Pancreas (tissue), 10 donors: Measurements from ENCODE around the gene SH3BGRL3. TPM values are rescaled to one million over a fixed set of nuclear protein-coding genes. Genes with fewer than 3 reads are reported as not detected.
"Not testable (repeated sequence)": the region's sequence is repeated elsewhere in the genome, so short reads cannot be mapped to it uniquely, and the experiment has no call there.

Experiments
- ATAC-seq, 4 donors: fragments of 200-7000 bp; cut with Tn5 transposase; one replicate each; pipeline versions ENCODE4 v1.8.0 to v1.9.1; 2020; ENCODE audit warnings: mild to moderate bottlenecking in 4 of 4, moderate library complexity in 4 of 4
- DNase-seq, 6 donors: peaks; one replicate each; pipeline ENCODE4 v3.0.0-alpha.2; 2020
- FAIRE-seq: peaks from 2 replicates; lab custom pipeline; 2012; peaks lifted over from hg19 to GRCh38; lab: Jason Lieb, UNC
- H3K27ac ChIP-seq, 4 donors: fragments of 200-600 bp; sonication (generic); 1 replicate in 3 of 4; 2 replicates in 1 of 4; pipeline versions ENCODE4 v1.5.0 to v1.8.0; 2020
- H3K27me3 ChIP-seq, 4 donors: fragments of 200-600 bp; one replicate each; pipeline ENCODE4 v1.8.0; 2021
- H3K36me3 ChIP-seq, 3 donors: fragments of 200-600 bp; sonication (generic) in 1 of 3; one replicate each; pipeline versions ENCODE4 v1.5.0 to v1.8.0; 2020 to 2021
- H3K4me1 ChIP-seq, 3 donors: fragments of 200-600 bp; one replicate each; pipeline ENCODE4 v1.8.0; 2021
- H3K4me3 ChIP-seq, 4 donors: fragments of 200-600 bp; sonication (generic) in 2 of 4; one replicate each; pipeline versions ENCODE4 v1.5.0 to v1.8.0; 2020 to 2021
- H3K9me3 ChIP-seq, 4 donors: fragments of 200-600 bp; one replicate each; pipeline ENCODE4 v1.8.0; 2021
- CTCF ChIP-seq, 4 donors: fragments of 200-600 bp; sonication (generic) in 3 of 4; IDR thresholded peaks; one replicate each; pipeline versions ENCODE4 v1.5.0 to v1.8.0; 2021; ENCODE audit warnings: antibody characterized with exemption in 4 of 4
- WGBS, 2 donors: extraction: QIAGEN DNeasy Blood & Tissue Kit; methylation state at CpG; one replicate each; pipeline ENCODE4 v1.1.7; 2013; 5-methylcytosine and 5-hydroxymethylcytosine counted together
- intact Hi-C, 3 donors: fragments of 100-400 bp; cut with DNase I; formaldehyde crosslinking; loops; one replicate each; pipeline versions ENCODE4 v1.11.1 to v1.14.2; 2022
- polyA plus RNA-seq, 2 donors: library from polyadenylated mRNA; stranded (reverse); fragments of 200-250 nt; gene quantifications; one replicate each; pipeline ENCODE4 v1.2.3, GENCODE V29; 2013
- total RNA-seq, 6 donors: library from RNA; stranded (reverse); fragmentation: NEBNext Ultra II Directional in 4 of 6; extraction: Animal tissue kit (Norgen Biotek cat#: 25700) in 4 of 6; gene quantifications; one replicate each; pipeline versions ENCODE4 v1.2.1 to v1.2.4, GENCODE V29; 2021 to 2023
- donor health status: healthy with polysubstance abuse.
- donor health status: DM: no; HTN: no; CAD: no; lungs with moderate emphysema.
- donor health status: DM: no; HTN: no; CAD: no.
- donor health status: control.
- donor health status: control.
- donor health status: Bipolar disorder and iron deficiency.
- donor health status: DM: yes; HTN: yes; CAD: no.
- donor health status: DM: no; HTN: no; CAD: no.
- donor health status: DM: no; HTN: no; CAD: no.
- donor health status: DM: yes; HTN: yes; CAD: no.

Gene SH3BGRL3
- total and polyA plus RNA-seq, 8 donors, result 29.1 to 109 (median 55.9) TPM

GRCh38 chr1:26291939-26292338 is 12.1 kb downstream of the SH3BGRL3 start:
- DNase-seq, result no peak
- no peaks in the 10 kb centered on the region for H3K9me3 ChIP-seq
- H3K27me3 ChIP-seq, result no peaks in the 10 kb centered on the region
- H3K27ac ChIP-seq, result no peak overlapping the region
- intact Hi-C loops, result no loop called here
- H3K4me1 ChIP-seq, result no peaks in the 10 kb centered on the region
- H3K4me3 ChIP-seq, result no peak overlapping the region
- no peak for FAIRE-seq
- 79 to 94% methylated on average over 4 of the region's 4 CpGs for WGBS, 2 donors
- no peak for ATAC-seq
- TF ChIP-seq CTCF (IDR thresholded peaks at IDR 0.05), result no peak
- H3K36me3 ChIP-seq, result no peaks in the 10 kb centered on the region

- H3K4me3 ChIP-seq, H3K27ac ChIP-seq, H3K4me1 ChIP-seq, H3K27me3 ChIP-seq, FAIRE-seq, DNase-seq, intact Hi-C loops, H3K36me3 ChIP-seq, ATAC-seq, H3K9me3 ChIP-seq: not testable (repeated sequence)
- WGBS, 2 donors, result 89 to 92% methylated on average over 5 of the region's 5 CpGs
Measured at GRCh38 chr1:26292735-26293134, 12.8 kb downstream of the SH3BGRL3 start.

GRCh38 chr1:26293911-26294463 is 14.1 kb downstream of the SH3BGRL3 start:
- no peak overlapping the region for H3K27ac ChIP-seq
- no peaks in the 10 kb centered on the region for H3K36me3 ChIP-seq
- ATAC-seq, result no peak
- H3K4me3 ChIP-seq, result no peak overlapping the region
- H3K9me3 ChIP-seq, result no peaks in the 10 kb centered on the region
- FAIRE-seq, result no peak
- WGBS, 2 donors, result 79 to 84% methylated on average over 11 of the region's 11 CpGs
- intact Hi-C loops, result no loop called here
- no peak for DNase-seq
- no peak for TF ChIP-seq CTCF (IDR thresholded peaks at IDR 0.05)
- H3K27me3 ChIP-seq, result no peaks in the 10 kb centered on the region
- H3K4me1 ChIP-seq, result no peaks in the 10 kb centered on the region

GRCh38 chr1:26295194-26296138 is 15.6 kb downstream of the SH3BGRL3 start:
- intact Hi-C loops, result loop anchor here in 1 of 3 donors (2.0 kb wide), 1 partner anchor 13 kb away; no protein-coding TSS in a partner anchor
- Histone ChIP-seq H3K4me1 (no peaks in the 10 kb centered on the region), H3K4me3 (no peak overlapping the region), H3K27ac (no peak overlapping the region), H3K9me3 (no peaks in the 10 kb centered on the region), H3K36me3 (no peaks in the 10 kb centered on the region), H3K27me3 (no peaks in the 10 kb centered on the region)
- no peak for ATAC-seq
- DNase-seq, result no peak
- 86 to 90% methylated on average over 22 of the region's 22 CpGs for WGBS, 2 donors
- no peak for TF ChIP-seq CTCF (IDR thresholded peaks at IDR 0.05)
- no peak for FAIRE-seq

GRCh38 chr1:26296340-26297056 is 16.6 kb downstream of the SH3BGRL3 start:
- FAIRE-seq (no peak), DNase-seq (no peak), ATAC-seq (no peak)
- intact Hi-C loops, result loop anchor here in 1 of 3 donors (2.0 kb wide), 1 partner anchor 14 kb away; no protein-coding TSS in a partner anchor
- no peak for TF ChIP-seq CTCF (IDR thresholded peaks at IDR 0.05)
- Histone ChIP-seq H3K36me3 (no peaks in the 10 kb centered on the region), H3K9me3 (no peaks in the 10 kb centered on the region), H3K27me3 (no peaks in the 10 kb centered on the region), H3K4me1 (no peaks in the 10 kb centered on the region), H3K27ac (no peak overlapping the region), H3K4me3 (no peak overlapping the region)
- WGBS, 2 donors, result 87 to 94% methylated on average over 16 of the region's 16 CpGs
